CD4-positive, alpha-beta T cell treated with Interleukin-15 for 1 hour (primary cell): Measurements from ENCODE around the gene CASK.
A peak's percentile ranks its signal among the peaks of the same experiment; 100 is the strongest.

ENCODE experiments used
- DNase-seq: peaks from one replicate; pipeline ENCODE4 v3.0.0-alpha.2; 2020

Gene CASK

DNA sequence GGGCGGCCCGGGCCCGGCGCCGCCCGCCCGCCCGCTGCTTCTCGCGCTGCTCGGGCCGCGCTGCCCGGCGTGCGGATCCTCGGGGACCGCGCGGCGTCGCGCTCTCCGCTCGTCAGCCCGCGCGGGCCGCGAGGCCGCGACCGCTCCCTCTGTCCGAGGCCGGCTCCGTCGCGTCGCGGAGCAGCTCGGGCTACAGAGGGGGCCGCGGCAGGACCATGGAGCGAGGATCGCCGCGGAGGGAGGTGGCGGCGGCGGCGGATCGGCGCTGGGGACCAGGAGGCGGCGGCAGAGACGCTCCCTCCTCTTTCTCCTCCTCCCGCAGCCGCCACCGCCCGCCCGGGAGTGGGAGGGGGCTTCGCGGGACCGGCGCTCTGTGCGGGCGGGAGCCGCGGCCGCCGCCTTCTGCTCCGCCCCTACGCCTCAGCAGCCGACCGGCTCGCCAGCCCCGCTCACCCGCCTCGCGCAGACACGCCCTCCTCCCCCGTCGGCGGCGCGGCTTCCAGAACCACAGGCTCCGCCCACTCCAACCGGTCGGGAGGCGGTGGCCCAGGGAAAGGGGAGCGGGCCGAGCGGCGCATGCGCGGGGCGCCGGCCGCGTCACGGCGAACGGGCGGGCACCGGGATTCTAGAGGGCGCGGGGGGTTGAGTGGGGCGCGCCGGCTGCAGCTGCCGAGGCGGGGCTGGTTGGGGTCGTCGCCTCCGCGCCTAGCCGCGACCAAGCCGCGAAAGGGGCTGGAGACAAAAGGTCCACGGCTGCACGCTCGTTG, at the start of gene CASK:
Gene CASK (minus strand): TSS at position 344 of the 767 bp plus-strand sequence. CDS start 566 bp downstream, outside the sequence.
- DNase-seq = peak; percentile 94

GRCh38 chrX:41971346-41971745, 48.0 kb upstream of the CASK start:
- DNase-seq = no peak

GRCh38 chrX:41970419-41970818, 47.1 kb upstream of the CASK start:
- DNase-seq = no peak

- no peak for DNase-seq
Measured at GRCh38 chrX:41963348-41963747, 40.0 kb upstream of the CASK start.

GRCh38 chrX:41960142-41960541, 36.8 kb upstream of the CASK start:
- no peak for DNase-seq

- no peak for DNase-seq
Measured at GRCh38 chrX:41958861-41959260, 35.5 kb upstream of the CASK start.

DNA sequence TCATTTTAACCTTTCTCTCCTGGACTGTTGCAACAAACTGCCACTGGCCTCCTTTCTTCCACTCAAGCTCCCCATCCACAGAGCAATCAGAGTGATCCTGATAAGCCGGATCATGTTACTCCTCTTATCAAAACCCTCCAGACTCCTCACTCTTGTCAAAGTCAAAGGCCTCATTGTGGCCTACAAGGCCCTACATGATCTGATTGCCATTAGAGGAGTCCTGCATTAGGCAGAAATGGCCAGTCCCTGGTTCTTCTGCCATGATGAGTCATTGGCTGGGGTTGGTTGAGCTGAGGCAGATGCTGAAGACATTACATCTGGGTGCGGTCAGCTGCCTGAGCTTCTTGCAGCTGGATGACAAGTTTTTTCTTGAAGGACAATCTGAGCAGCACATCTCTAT, 32.7 kb upstream of the CASK start:
- DNase-seq = no peak

- DNase-seq = no peak
Measured at GRCh38 chrX:41952102-41952501, 28.7 kb upstream of the CASK start.

- DNase-seq = no peak
Measured at GRCh38 chrX:41946989-41947612, 23.7 kb upstream of the CASK start.

DNA sequence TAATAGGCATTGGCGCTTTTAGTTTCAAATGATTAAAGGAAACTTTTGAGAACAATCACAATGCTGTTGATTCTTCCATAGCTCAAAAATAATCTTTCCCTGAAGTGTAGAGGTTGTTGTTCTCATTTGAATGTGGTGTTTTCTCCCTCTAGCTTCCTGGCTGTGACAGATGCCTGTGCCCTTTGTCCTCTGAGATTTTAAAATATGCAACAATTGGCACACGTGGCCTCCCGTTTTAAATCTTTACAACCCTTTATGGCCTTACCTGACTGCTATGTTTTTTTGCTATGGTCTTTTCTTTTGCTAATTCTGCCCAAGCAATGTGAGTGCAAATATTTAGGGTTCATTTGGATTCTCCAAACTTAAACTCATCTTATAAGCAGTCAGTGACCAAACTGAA, 22.9 kb upstream of the CASK start:
- DNase-seq = no peak

DNA sequence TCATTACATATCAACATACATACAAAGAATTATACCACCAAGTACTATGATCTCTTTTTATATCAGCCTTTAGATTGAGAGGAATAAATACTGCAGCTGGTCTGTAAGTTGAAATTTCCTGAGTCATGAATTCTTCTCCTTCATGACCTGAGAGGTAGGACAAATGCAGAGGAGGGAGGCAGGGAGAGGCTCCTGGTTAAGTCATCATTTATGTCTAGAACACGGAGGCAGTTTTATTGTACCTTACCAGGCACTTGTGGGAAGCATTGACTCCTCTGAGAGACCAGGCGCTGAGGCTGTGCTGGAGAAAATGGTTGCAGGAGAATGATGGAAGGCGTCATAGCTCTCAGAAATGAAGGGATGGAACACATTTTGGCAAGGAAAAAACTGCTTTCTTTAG, 12.5 kb upstream of the CASK start:
- DNase-seq = no peak

DNA sequence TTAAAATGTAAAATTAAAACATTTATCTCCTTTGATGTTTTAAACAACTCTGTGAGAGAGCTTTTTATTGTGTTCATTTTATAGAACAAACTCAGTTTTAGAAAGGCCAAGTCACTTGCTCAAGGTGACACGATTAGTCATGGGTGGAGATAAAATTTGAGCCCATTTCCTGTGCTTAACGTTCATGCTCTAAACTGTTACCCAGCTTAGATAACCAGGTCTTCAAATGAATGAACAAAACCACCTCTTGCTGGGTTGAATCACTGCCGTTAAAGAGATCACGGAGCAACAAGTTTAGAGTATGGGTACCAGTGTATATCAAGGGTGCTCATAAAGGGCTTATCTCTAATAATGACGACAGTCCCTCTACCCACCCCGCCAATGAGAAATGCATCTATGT, 10.2 kb upstream of the CASK start:
- no peak for DNase-seq

- no peak for DNase-seq
Measured at GRCh38 chrX:41932885-41933284, 9.5 kb upstream of the CASK start.

- no peak for DNase-seq
Measured at GRCh38 chrX:41931591-41931990, 8.2 kb upstream of the CASK start.

DNA sequence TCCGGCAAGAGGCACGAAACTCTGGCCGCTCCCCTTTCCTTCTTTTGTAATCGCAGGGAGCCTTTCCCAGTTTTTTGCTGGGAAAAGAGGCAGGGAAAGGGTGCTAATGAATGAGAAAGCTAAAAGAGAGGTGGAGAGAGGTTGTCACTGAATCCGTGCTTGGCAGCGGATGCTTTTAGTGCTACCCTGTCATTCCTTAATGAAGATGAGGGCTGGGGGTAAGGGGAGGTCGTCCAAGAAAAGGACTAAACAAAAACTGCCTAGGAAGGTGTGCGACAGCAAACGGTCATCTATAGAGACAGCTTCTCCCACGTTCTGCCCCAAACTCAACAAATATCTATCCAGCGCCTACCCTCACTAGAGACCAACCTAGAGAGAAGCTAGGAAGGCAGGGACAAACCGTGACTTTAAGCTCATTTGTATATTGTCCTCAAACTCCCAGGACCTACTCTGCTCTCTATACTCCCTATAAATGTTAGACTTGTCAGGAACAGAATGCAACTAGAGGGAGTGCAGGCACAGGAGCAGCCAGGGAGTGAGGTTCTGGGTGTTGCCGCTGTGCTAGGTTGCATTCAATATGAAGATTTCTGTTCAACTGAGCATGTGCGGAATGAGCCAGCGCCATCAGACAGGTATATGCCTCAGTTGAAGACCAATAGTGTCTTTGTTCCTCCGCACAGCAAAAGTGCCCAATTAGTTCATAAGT, 777 bp upstream of the CASK start:
- DNase-seq = no peak

DNA sequence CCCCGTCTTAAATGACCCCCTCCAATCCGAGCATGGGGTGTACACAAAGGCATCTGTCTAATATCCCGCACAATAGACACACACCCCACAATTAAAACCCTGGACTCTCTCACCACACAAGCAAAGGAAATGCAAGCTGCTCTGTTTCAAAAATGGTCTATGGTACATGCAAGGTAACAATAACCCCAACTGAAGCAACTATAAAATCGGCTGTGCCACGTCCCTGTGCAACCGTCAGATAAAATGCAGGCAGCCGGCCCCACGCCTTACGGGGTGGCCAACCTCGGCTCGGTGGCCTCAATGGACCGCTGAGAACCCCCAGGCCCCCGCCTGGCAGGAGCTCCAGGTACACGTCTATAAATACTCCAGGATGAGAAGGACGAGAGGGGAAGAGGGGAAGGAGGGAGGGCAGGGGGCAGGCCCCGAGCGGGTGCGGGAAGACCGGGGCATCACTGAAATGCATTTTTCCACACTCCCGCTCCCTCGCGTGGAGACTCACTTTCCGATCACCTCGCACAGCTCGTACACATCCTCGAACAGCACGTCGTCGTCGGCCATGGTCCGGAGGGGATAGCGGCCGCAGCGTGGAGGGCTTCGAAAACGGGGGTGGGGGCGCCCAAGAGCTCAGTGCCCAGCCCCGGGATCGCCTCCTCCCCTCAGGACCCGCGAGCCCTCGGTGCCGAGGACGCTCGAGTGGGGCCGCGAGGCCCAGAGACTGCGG, 763 bp downstream of the CASK start:
- no peak for DNase-seq

- DNase-seq = no peak
Measured at GRCh38 chrX:41921492-41922430, 1.6 kb downstream of the CASK start.

- no peak for DNase-seq
Measured at GRCh38 chrX:41919870-41920269, 3.5 kb downstream of the CASK start.

- no peak for DNase-seq
Measured at GRCh38 chrX:41917517-41917916, 5.8 kb downstream of the CASK start.

DNA sequence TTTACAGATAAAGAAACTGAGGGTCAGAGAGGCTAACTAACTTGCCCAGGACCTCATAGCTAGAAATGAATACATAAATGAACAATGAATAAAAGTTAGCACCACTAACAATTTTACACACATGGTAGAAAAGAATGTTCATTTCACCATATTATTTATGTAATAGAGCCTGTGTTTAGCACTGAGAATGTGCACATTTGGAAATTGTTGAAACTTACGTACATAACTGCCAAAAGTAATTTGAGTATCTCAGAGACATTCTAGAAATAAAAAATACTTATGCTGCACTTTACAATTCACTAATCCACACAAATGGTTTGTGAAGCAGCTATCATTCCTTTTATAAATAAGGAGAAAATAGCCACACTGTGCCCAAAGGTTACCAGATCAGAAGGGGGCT, 9.9 kb downstream of the CASK start:
- no peak for DNase-seq

DNA sequence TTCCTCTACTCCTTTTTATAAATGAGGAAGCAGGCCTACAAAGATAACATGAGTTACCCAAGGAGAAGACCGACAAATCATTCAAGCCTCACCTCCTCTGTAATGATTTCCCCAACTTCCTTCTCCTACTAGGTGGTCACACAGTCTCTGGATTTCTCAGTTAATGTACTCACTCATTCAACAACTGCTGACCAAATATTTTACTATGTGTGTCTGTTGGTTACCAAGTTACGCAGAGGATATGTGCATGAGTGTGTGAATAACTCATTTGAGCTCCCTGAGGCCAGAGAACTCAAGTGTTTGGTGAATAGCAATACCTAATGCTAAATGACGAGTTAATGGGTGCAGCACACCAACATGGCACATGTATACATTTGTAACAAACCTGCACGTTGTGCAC, 10.4 kb downstream of the CASK start:
- DNase-seq = no peak

- no peak for DNase-seq
Measured at GRCh38 chrX:41909068-41909467, 14.3 kb downstream of the CASK start.
